Hematopoietic multipotent progenitor cell treated with erythropoietin and hydrocortisone succinate and interleukin-3 and kit ligand, for 17 days (in vitro differentiated cells): Measurements from ENCODE around the gene ISOC2.

ENCODE experiments used
- DNase-seq: peaks from one replicate; pipeline ENCODE4 v3.0.0-alpha.2; 2015; ENCODE audit warnings: low spot score

The ISOC2 gene

DNA sequence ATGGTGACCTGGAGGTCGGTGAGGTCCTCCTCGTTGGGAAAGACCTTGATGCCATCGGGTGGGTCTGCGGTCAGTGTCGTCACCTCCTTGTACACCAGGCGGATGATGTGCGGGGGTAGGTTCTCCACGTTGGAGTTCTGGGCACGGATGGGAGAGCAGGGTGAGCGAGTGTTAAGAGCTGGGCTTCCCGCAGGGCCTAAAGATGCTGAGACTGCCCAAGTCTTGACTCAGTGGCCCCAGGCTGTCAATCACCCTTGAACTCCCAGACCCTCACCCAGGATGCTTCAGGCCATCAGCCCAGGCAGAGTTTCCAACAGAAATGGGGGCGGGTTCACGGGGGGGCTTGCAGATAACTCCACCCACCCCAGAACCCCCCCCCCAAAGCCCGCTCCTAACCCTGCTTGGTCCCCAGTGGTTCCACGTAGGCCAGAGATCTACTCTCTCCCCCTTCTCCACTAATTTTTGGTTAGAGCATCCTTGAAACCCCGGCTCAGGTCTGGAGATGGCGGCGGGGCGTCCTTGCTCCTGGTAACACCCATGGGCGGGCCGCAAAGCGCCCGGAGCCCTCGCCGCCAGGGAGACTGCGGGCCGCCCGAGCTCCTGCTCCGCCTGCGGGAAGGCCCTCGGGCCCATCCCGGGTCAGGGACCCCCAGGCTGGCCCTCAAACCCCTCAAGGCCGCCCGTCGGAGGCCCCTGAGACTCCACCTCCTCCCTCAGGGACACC is 54.5 kb downstream of the ISOC2 start:
- DNase-seq, result peak; percentile 72

DNA sequence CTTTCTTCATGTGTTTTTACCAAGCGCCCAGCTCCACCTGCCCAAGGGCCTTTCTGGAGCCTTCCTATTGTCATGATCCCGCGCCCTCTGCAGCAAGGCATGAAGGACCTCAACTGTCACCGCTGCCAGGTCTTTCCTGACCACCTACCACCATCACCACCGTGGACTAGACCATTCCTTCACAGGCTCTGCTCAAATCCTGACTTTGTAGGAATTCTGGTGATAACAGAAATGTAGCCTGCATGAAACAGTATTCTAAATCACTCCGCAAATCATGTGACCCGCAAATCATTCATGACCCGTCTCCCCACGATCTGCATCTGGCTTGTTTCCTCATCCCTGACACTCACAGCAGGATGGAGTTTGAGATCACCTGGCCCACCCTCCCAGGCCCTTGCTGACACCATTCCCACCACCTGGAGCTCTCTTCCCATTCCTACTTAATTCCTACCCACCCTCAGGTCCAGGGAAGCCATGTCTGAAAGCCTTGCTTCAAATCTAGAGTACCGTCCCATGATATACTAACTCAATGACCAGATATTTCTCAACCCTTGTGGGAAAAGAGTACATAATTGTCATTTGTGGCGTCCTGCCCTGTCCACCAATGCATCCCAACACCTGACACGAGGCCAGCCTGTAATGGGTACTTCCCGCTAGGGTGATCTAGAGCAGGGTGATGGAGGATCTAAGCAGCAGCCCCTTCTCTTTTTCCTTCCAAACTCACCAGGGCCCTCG is 55.2 kb downstream of the ISOC2 start:
- DNase-seq, result peak; percentile 46

DNA sequence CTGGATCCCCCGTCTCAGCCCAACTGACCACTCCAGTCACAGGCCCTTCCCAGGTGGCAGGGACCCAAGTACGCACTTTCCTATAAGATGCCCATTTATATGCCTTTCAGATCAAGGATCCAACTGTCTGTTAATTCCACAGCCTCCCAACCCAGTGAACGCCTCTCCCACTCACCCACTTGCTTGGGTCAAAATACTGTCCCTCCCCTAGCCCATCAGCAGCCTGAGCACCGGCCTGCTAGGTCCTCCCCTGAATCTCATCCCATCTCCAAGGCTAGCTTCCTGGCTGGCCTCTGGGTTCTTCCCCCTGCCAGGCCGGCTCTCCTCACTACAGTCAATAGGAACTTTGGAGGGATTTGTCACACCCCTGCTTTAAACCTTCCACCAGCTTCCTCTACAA is 55.8 kb downstream of the ISOC2 start:
- peak; percentile 32 for DNase-seq
